ENCODE data around the gene TOP2A. TPM values are rescaled to one million over a fixed set of nuclear protein-coding genes. Genes with fewer than 3 reads are reported as not detected.

TOP2A gene
- total and polyA plus RNA-seq, 9 of the 15 experiments (the other 6 are each of a cell fraction or from before 2014, with no cell fraction given), result 133 to 347 (median 259) TPM

GRCh38 chr17:40361063-40361924 lies 56.4 kb downstream of the TOP2A start (continued):
- TF ChIP-seq ZNF134 (CRISPR knock-in tag; conservative IDR thresholded peaks at IDR 0.05) (no peak), ZNF311 (CRISPR knock-in tag; IDR thresholded peaks at IDR 0.05) (no peak), HEY1 (CRISPR knock-in tag; IDR thresholded peaks at IDR 0.05; ENCODE audit: borderline replicate concordance) (no peak), ZKSCAN1 (IDR thresholded peaks at IDR 0.05; ENCODE audit: low read depth, low read length) (no peak), MBD2 (IDR thresholded peaks at IDR 0.05; ENCODE audit: borderline replicate concordance, low read depth) (no peak), ZNF717 (CRISPR knock-in tag; IDR thresholded peaks at IDR 0.05) (no peak)

- no TSS peak for BruUV-seq (replicated peaks)
- Histone ChIP-seq H2AFZ (ENCODE audit: low read depth, low read length) (no peak overlapping the region), H3K27me3 (ENCODE audit: control insufficient read depth in 2 of 2, insufficient read depth in 2 of 2, low read length in 2 of 2) (no peaks in the 10 kb centered on the region), H3K4me2 (ENCODE audit: insufficient read depth, low read length) (no peak overlapping the region), H4K20me1 (replicated peaks; ENCODE audit: control insufficient read depth, insufficient read depth, low read length) (no peaks in the 10 kb centered on the region), H3K9me1 (ENCODE audit: control insufficient read depth, insufficient read depth, low read length) (no peaks in the 10 kb centered on the region), H3K9me3 (replicated peaks; ENCODE audit: control insufficient read depth, insufficient read depth, low read depth, low read length) (no peaks in the 10 kb centered on the region), H3K9ac (ENCODE audit: insufficient read depth in 1 of 2, low read depth in 2 of 2, low read length in 2 of 2) (no peak overlapping the region), H3K27ac (ENCODE audit: extremely low read depth, low read depth, low read length) (no peak overlapping the region), H3K36me3 (ENCODE audit: control insufficient read depth, insufficient read depth, low read length) (peaks cover 13% of the 10 kb centered on the region; the same call in 2 of the 3 replicates), H3K79me2 (ENCODE audit: control insufficient read depth, insufficient read depth, low read length) (peaks cover 7% of the 10 kb centered on the region; the same call in 2 of the 3 replicates), H3K4me1 (replicated peaks in 1 of 2; ENCODE audit: control insufficient read depth in 2 of 2, insufficient read depth in 2 of 2, low read length in 2 of 2) (peaks cover 3 to 62% of the 10 kb centered on the region in 2 experiments; a peak in 3 of 5 replicates), H3K4me3 (no peak overlapping the region)
- POLR2A ChIA-PET, result interaction anchor here (0.6 to 0.9 kb wide), 3 partner anchors 103 to 157 kb away, joined by 3 read pairs; no protein-coding TSS in a partner anchor
- in situ Hi-C loops (cut with MboI) (loop anchor here (5.0 kb wide), 1 partner anchor 177 kb away; no protein-coding TSS in a partner anchor), intact Hi-C loops (cut with micrococcal nuclease) (loop anchor here (10.0 kb wide), 1 partner anchor 115 kb away; no protein-coding TSS in a partner anchor)
- WGBS (ENCODE audit: insufficient coverage, low coverage, missing lambda C conversion rate), result 36% methylated on average over 8 of the region's 8 CpGs
- no peak for DNase-seq (ENCODE audit: extremely low read depth in 1 of 4, low spot score in 3 of 4)
- no peak for TF ChIP-seq ZBTB34 (CRISPR knock-in tag; IDR thresholded peaks at IDR 0.05)
- TF ChIP-seq ZNF717 (CRISPR knock-in tag; IDR thresholded peaks at IDR 0.05), result no peak
- peak; percentile 26 for TF ChIP-seq ZFP36 (IDR thresholded peaks at IDR 0.05; ENCODE audit: low read depth, low read length, partially characterized antibody)
- TF ChIP-seq ZEB2 (IDR thresholded peaks at IDR 0.05), result no peak
- FAIRE-seq, result no peak
- no peak for ATAC-seq
- CTCF ChIA-PET (ENCODE audit: low intra/inter-chr PET ratio), result interaction anchor here (2.4 to 2.8 kb wide), 2 partner anchors 84 to 173 kb away, joined by 7 to 28 read pairs; partner anchors contain the start of gene IGFBP4
These were observed 57.6 kb downstream of the TOP2A start for GRCh38 chr17:40360091-40360490.
